NCI-H226 (cell line): ENCODE results near the gene IFI30.

Source experiments
- DNase-seq: peaks from one replicate; pipeline ENCODE4 v3.0.0-alpha.2; 2015

The IFI30 gene

GRCh38 chr19:18152817-18153555 lies 20.6 kb upstream of the IFI30 start, which contains the start of gene PIK3R2:
TSS of gene PIK3R2 (plus strand) at chr19:18153163. CDS start at chr19:18155880, 2,717 bp downstream.
- peak; percentile 96 for DNase-seq

- no peak for DNase-seq
Observed at GRCh38 chr19:18153556-18154134, 20.0 kb upstream of the IFI30 start.

DNA sequence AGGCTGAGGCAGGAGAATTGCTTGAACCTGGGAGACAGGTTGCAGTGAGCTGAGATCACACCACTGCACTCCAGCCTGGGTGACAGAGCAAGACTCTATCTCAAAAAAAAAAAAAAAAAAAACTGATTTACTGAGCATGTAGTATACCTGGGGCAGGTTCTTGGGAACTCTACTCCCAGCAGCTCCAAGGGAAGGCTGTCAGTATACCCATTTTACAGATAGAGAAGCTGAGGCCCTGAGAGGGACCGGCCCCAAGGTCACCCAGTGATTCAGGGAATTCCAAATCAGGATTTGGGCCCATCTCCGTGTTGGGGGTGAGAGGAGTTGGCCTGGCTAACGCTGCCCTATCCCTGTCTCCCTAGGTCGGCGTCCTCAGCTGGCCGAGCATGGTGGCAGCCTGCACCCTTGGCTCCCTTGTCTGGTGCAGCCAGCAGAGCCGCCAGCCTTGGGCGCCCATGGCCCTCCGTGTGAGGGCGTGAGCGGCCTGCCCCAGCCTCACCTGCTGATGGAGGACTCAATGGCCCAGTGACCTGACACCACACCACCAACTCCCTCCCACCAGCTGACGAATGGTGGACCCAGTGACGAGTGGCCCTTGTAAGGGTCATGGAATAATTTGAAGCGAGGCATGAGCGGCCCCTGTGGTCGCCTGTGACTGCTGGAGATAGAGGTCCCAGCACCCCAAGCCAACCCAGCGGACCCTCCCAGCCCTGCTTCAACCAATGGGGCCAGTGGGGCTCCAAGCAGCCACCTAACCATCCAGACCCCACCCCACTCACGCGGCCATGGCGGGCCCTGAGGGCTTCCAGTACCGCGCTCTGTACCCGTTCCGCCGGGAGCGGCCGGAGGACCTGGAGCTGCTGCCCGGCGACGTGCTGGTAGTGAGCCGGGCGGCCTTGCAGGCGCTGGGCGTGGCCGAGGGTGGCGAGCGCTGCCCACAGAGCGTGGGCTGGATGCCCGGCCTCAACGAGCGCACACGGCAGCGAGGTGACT lies 18.2 kb upstream of the IFI30 start:
- DNase-seq, result no peak

GRCh38 chr19:18156268-18156667 lies 17.3 kb upstream of the IFI30 start:
- no peak for DNase-seq

DNA sequence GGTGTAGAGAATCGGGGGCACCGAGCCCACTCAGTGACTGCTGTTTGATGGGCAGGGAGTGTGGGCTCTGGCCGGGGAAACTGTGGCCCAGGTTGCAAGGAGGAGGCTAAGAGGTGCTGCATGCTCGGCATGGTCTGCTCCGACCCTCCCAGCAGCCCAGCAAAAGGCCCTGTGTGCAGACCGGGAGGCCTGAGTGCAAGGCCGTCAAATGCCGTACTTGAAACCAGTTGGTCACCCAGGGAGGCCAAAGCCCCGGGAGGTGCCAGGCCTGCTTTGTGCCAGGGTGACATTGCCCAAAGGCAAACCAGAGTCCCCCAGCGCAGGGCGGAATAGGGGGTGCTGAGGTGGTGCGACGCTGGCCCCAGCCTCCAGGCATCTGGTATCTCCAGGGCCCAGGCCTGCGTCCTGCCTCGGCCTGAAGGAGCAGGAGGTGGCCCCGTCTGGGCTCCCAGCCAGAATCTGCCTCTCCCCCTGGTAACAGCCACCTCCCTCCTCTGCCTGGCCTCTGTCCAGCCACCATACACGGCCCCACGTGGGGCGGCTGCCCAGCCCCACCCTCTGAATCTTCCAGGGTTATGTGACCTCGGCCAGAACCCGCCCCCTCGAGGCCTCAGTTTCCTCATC lies 16.7 kb upstream of the IFI30 start:
- peak; percentile 87 for DNase-seq

- no peak for DNase-seq
Observed at GRCh38 chr19:18157465-18158063, 16.0 kb upstream of the IFI30 start.

- no peak for DNase-seq
Observed at GRCh38 chr19:18158467-18158866, 15.1 kb upstream of the IFI30 start.

DNA sequence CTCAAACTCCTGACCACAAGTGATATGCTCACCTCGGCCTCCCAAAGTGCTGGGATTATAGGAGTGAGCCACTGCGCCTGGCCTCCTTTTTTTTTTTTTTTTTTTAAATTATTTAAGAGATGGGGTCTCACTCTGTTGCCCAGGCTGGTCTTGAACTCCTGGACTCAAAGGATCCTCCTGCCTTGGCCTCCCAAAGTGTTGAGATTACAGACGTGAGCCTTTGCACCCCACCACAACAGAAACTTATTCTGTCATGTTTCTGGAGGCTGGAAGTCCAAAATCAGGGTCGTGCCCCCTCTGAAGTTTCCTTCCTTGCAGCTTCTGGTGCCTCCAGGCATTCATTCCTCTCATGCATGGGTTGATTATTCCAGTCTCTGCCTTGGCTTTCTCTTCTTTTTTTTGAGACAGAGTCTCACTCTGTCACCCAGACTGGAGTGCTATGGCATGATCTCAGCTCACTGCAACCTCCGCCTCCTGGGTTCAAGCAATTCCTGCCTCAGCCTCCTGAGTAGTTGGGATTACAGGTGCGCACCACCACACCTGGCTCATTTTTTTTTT lies 14.5 kb upstream of the IFI30 start:
- peak; percentile 25 for DNase-seq

DNA sequence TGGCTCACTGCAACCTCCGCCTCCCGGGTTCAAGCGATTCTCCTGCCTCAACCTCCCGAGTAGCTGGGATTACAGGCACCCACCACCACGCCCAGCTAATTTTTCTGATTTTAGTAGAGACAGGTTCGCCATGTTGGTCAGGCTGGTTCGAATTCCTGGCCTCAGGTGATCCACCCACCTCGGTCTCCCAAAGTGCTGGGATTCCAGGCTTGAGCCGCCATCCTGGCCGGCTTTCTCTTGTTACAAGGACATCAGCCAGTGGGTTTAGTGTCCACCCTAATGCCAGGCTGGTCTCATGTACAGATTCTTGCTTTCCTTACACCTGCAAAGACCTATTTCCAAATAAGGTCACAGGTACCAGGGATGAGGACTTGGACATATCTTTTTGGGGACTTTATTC lies 13.8 kb upstream of the IFI30 start:
- DNase-seq, result no peak

GRCh38 chr19:18160493-18160970 lies 13.1 kb upstream of the IFI30 start:
- no peak for DNase-seq

GRCh38 chr19:18160971-18161635 lies 12.5 kb upstream of the IFI30 start:
- DNase-seq, result peak; percentile 45

- DNase-seq, result no peak
Observed at GRCh38 chr19:18161636-18162002, 12.0 kb upstream of the IFI30 start.

DNA sequence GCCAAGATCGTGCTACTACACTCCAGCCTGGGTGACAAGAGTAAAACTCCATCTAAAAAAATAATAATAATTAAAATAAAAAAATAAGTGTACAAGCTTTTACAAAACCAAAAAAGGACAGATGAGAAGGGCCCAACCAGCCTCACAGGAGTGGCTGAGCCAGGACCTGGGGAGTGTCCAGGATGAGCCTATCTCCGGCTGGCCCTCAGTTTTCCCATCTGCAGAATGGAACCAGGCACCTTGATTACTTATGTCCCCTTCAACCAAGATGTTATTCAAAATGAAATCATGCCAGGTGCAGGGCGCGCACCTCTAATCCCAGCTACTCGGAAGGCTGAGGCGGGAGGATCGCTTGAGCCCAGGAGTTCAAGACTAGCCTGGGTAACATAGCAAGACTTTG lies 9.5 kb upstream of the IFI30 start:
- no peak for DNase-seq

- DNase-seq, result no peak
Observed at GRCh38 chr19:18165794-18166544, 7.6 kb upstream of the IFI30 start.

GRCh38 chr19:18167011-18167410 lies 6.6 kb upstream of the IFI30 start:
- DNase-seq, result no peak

- DNase-seq, result no peak
Observed at GRCh38 chr19:18167975-18168645, 5.5 kb upstream of the IFI30 start.

GRCh38 chr19:18168673-18169381 lies 4.8 kb upstream of the IFI30 start:
- DNase-seq, result no peak

GRCh38 chr19:18170714-18171255 lies 2.8 kb upstream of the IFI30 start:
- DNase-seq, result no peak
